Stomach (tissue), 9 donors: ENCODE results near the gene RAB28. TPM values are rescaled to one million over a fixed set of nuclear protein-coding genes. Genes with fewer than 3 reads are reported as not detected.
"Not testable (repeated sequence)": the region's sequence is repeated elsewhere in the genome, so short reads cannot be mapped to it uniquely, and the experiment has no call there.

Experiments
- DNase-seq, 2 donors: peaks; one replicate each; pipeline versions ENCODE4 v3.0.0 to v3.0.0-alpha.2; 2013 to 2019
- H3K27ac ChIP-seq, 5 donors: fragments of 200-600 bp in 4 of 5; sonication (generic) in 4 of 5; one replicate each; pipeline ENCODE4 v1.5.1; 2013 to 2019; ENCODE audit warnings: mild to moderate bottlenecking in 1 of 5, moderate library complexity in 1 of 5
- H3K27me3 ChIP-seq, 3 donors: fragments of 200-600 bp; sonication (generic); one replicate each; pipeline ENCODE4 v1.5.1; 2017 to 2019; ENCODE audit warnings: mixed run types in 1 of 3
- H3K36me3 ChIP-seq, 4 donors: fragments of 200-600 bp; sonication (generic); 1 replicate in 3 of 4; 2 replicates in 1 of 4; pipeline ENCODE4 v1.5.1; 2016 to 2019
- H3K4me1 ChIP-seq, 4 donors: fragments of 200-600 bp; sonication (generic); one replicate each; pipeline ENCODE4 v1.5.1; 2016 to 2019
- H3K4me3 ChIP-seq, 4 donors: fragments of 200-600 bp; sonication (generic) in 3 of 4; one replicate each; pipeline ENCODE4 v1.5.1; 2016 to 2019; ENCODE audit warnings: mild to moderate bottlenecking in 1 of 4
- H3K9me3 ChIP-seq, 4 donors: fragments of 200-600 bp; sonication (generic); one replicate each; pipeline ENCODE4 v1.5.1; 2016 to 2019
- EP300 ChIP-seq: sonication (generic); formaldehyde crosslinking; IDR thresholded peaks from one replicate; pipeline ENCODE4 v1.6.1; 2017; ENCODE audit warnings: antibody characterized with exemption
- POLR2A ChIP-seq, 4 donors: fragments of 450-650 bp; IDR thresholded peaks; one replicate each; pipeline ENCODE4 v1.6.1; 2016; ENCODE audit warnings: antibody characterized with exemption in 4 of 4, control low read depth in 2 of 4, mild to moderate bottlenecking in 1 of 4, moderate library complexity in 1 of 4
- POLR2AphosphoS5 ChIP-seq, 3 donors: sonication (generic); formaldehyde crosslinking; IDR thresholded peaks; one replicate each; pipeline ENCODE4 v1.6.1; 2016; ENCODE audit warnings: antibody characterized with exemption in 3 of 3
- WGBS, 5 donors: extraction: QIAGEN DNeasy Blood & Tissue Kit in 3 of 5; methylation state at CpG; one replicate each; pipeline versions ENCODE4 v1.1.5 to v1.1.7; 2013 to 2018; 5-methylcytosine and 5-hydroxymethylcytosine counted together
- intact Hi-C: fragments of 100-400 bp; cut with DNase I; formaldehyde crosslinking; loops from one replicate; pipeline ENCODE4 v1.15.1; 2023; ENCODE audit warnings: low total_unique reads
- polyA plus RNA-seq, 3 donors: library from polyadenylated mRNA; stranded (reverse); fragments of 200-250 nt; gene quantifications; one replicate each; pipeline ENCODE4 v1.2.3, GENCODE V29; 2013
- total RNA-seq, 5 donors: library from RNA; depleted of rRNA; stranded (reverse); fragments of >200 nt; gene quantifications; one replicate each; pipeline versions ENCODE4 v1.1.0 to v1.2.3, GENCODE V29; 2014 to 2016
- TF ChIP-seq, protein P1 (sequence below), 7 experiments: fragments of 450-650 bp in 4 of 7; fragments of 200-600 bp in 3 of 7; sonication (generic) in 3 of 7; IDR thresholded peaks; one replicate each; pipeline ENCODE4 v1.5.1; 2016 to 2019; ENCODE audit warnings: antibody characterized with exemption in 7 of 7, control low read depth in 2 of 7, mild to moderate bottlenecking in 1 of 7
- donor health status: healthy with polysubstance abuse.
- donor health status: Bipolar disorder and iron deficiency.
- donor health status: healthy.

Gene RAB28
- total and polyA plus RNA-seq, 8 donors = 0.29 to 27.2 (median 14.7) TPM

- no peaks in the 10 kb centered on the region for H3K36me3 ChIP-seq
- H3K27me3 ChIP-seq = no peaks in the 10 kb centered on the region
- TF ChIP-seq, protein P1, sequence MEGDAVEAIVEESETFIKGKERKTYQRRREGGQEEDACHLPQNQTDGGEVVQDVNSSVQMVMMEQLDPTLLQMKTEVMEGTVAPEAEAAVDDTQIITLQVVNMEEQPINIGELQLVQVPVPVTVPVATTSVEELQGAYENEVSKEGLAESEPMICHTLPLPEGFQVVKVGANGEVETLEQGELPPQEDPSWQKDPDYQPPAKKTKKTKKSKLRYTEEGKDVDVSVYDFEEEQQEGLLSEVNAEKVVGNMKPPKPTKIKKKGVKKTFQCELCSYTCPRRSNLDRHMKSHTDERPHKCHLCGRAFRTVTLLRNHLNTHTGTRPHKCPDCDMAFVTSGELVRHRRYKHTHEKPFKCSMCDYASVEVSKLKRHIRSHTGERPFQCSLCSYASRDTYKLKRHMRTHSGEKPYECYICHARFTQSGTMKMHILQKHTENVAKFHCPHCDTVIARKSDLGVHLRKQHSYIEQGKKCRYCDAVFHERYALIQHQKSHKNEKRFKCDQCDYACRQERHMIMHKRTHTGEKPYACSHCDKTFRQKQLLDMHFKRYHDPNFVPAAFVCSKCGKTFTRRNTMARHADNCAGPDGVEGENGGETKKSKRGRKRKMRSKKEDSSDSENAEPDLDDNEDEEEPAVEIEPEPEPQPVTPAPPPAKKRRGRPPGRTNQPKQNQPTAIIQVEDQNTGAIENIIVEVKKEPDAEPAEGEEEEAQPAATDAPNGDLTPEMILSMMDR (IDR thresholded peaks at IDR 0.05) = no peak
- no peak for TF ChIP-seq POLR2AphosphoS5 (IDR thresholded peaks at IDR 0.05)
- TF ChIP-seq EP300 = no peak
- no peak for TF ChIP-seq POLR2A (IDR thresholded peaks at IDR 0.05)
- peaks cover 0 to 4% (median 0%) of the 10 kb centered on the region in 4 donors for H3K4me1 ChIP-seq
- no peaks in the 10 kb centered on the region for H3K9me3 ChIP-seq
- H3K27ac ChIP-seq = no peak overlapping the region
- intact Hi-C loops = no loop called here
- H3K4me3 ChIP-seq = no peak overlapping the region
- no peak for DNase-seq
Observed at GRCh38 chr4:13399257-13399656, 84.9 kb downstream of the RAB28 start.

- Histone ChIP-seq H3K4me3 (no peak overlapping the region), H3K27me3 (no peaks in the 10 kb centered on the region), H3K27ac (no peak overlapping the region), H3K9me3 (no peaks in the 10 kb centered on the region), H3K4me1 (peaks cover 0 to 4% (median 0%) of the 10 kb centered on the region in 4 donors), H3K36me3 (no peaks in the 10 kb centered on the region)
- TF ChIP-seq, protein P1 (IDR thresholded peaks at IDR 0.05) = no peak
- TF ChIP-seq POLR2A (IDR thresholded peaks at IDR 0.05) (no peak), EP300 (no peak), POLR2AphosphoS5 (IDR thresholded peaks at IDR 0.05) (no peak)
- DNase-seq = no peak
- intact Hi-C loops = no loop called here
- WGBS, 5 donors = 26 to 46% (median 33%) methylated on average over 1 of the region's 1 CpG
Observed at GRCh38 chr4:13396161-13396560, 88.0 kb downstream of the RAB28 start.

DNA sequence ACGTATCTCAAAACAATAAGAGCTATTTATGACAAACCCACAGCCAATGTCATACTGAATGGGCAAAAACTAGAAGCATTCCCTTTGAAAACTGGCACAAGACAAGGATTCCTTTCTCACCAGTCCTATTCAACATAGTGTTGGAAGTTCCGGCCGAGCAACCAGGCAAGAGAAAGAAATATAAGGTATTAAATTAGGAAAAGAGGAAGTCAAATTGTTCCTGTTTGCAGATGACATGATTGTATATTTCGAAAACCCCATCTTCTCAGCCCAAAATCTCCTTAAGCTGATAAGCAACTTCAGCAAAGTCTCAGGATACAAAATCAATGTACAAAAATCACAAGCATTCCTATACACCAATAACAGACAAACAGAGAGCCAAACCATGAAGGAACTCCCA is 94.2 kb downstream of the RAB28 start:
- H3K9me3 ChIP-seq, intact Hi-C loops, H3K4me1 ChIP-seq, DNase-seq, H3K27me3 ChIP-seq, H3K4me3 ChIP-seq, H3K36me3 ChIP-seq, H3K27ac ChIP-seq: not testable (repeated sequence)
- WGBS, 5 donors = 86 to 95% (median 91%) methylated on average over 4 of the region's 4 CpGs

DNA sequence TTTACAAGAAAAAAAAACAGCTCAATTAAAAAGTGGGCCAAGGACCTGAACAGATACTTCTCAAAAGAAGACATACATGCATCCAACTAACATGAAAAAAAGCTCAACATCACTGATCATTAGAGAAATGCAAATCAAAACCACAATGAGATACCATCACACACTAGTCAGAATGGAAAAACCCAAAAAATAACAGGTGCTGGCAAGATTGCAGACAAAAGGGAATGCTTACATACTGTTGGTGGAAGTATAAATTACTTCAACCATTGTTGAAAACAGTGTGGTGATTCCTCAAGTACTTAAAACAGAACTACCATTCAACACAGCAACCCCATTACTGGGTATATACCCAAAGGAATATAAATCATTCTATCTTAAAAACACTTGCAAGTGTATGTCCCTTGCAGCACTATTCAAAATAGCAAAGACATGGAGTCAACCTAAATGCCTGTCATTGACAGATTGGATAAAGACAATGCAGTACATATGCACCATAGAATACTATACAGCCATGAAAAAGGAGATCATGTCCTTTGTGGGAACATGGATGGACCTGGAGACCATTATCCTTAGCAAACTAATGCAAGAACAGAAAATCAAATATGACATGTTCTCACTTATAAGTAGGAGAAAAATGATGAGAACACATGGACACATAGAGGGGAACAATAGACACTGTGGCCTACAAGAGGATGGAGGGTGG is 97.6 kb downstream of the RAB28 start:
- Histone ChIP-seq H3K4me1 (no peaks in the 10 kb centered on the region), H3K4me3 (no peak overlapping the region), H3K27me3 (no peaks in the 10 kb centered on the region), H3K27ac (no peak overlapping the region), H3K9me3 (no peaks in the 10 kb centered on the region), H3K36me3 (no peaks in the 10 kb centered on the region)
- no peak for DNase-seq
- TF ChIP-seq, protein P1 (IDR thresholded peaks at IDR 0.05) = no peak
- TF ChIP-seq EP300 = no peak
- no peak for TF ChIP-seq POLR2A (IDR thresholded peaks at IDR 0.05)
- no peak for TF ChIP-seq POLR2AphosphoS5 (IDR thresholded peaks at IDR 0.05)
- intact Hi-C loops = no loop called here

GRCh38 chr4:13384055-13384454 is 100.1 kb downstream of the RAB28 start:
- H3K27me3 ChIP-seq = no peaks in the 10 kb centered on the region
- peaks cover 0 to 10% (median 4%) of the 10 kb centered on the region in 4 donors for H3K36me3 ChIP-seq
- no peak overlapping the region for H3K4me3 ChIP-seq
- TF ChIP-seq EP300 (no peak), POLR2A (IDR thresholded peaks at IDR 0.05) (no peak), POLR2AphosphoS5 (IDR thresholded peaks at IDR 0.05) (no peak)
- TF ChIP-seq, protein P1 (IDR thresholded peaks at IDR 0.05) = no peak
- no peak for DNase-seq
- no peak overlapping the region for H3K27ac ChIP-seq
- intact Hi-C loops = no loop called here
- no peaks in the 10 kb centered on the region for H3K9me3 ChIP-seq
- no peaks in the 10 kb centered on the region for H3K4me1 ChIP-seq
- 93 to 96% (median 95%) methylated on average over 5 to 7 of the region's 7 CpGs; no CpG with 5 or more reads in 1 of the 5 donors for WGBS, 5 donors
